ENCODE measurements around the gene CXCR3.
"Not testable (repeated sequence)": the region's sequence is repeated elsewhere in the genome, so short reads cannot be mapped to it uniquely, and the experiment has no call there.

CXCR3 gene

GRCh38 chrX:71611736-71612135, 6.6 kb downstream of the CXCR3 start:
- not testable (repeated sequence) for DNase-seq (ENCODE audit: low read depth in 2 of 2)

- DNase-seq (ENCODE audit: low read depth in 2 of 2): no peak
Observed at GRCh38 chrX:71609095-71609750, 9.1 kb downstream of the CXCR3 start.

GRCh38 chrX:71607488-71607887, 10.8 kb downstream of the CXCR3 start:
- DNase-seq (ENCODE audit: low read depth in 2 of 2): no peak

GRCh38 chrX:71606536-71607216, 11.6 kb downstream of the CXCR3 start:
- no peak for DNase-seq (ENCODE audit: low read depth in 2 of 2)

- no peak for DNase-seq (ENCODE audit: low read depth in 2 of 2)
Observed at GRCh38 chrX:71604796-71605568, 13.3 kb downstream of the CXCR3 start.

- no peak for DNase-seq (ENCODE audit: low read depth in 2 of 2)
Observed at GRCh38 chrX:71604141-71604540, 14.2 kb downstream of the CXCR3 start.

GRCh38 chrX:71603618-71604017, 14.7 kb downstream of the CXCR3 start:
- no peak for DNase-seq (ENCODE audit: low read depth in 2 of 2)

- no peak for DNase-seq (ENCODE audit: low read depth in 2 of 2)
Observed at GRCh38 chrX:71599965-71600364, 18.3 kb downstream of the CXCR3 start.

GRCh38 chrX:71593210-71593609, 25.1 kb downstream of the CXCR3 start:
- not testable (repeated sequence) for DNase-seq (ENCODE audit: low read depth in 2 of 2)

- DNase-seq (ENCODE audit: low read depth in 2 of 2): no peak
Observed at GRCh38 chrX:71586929-71587328, 31.4 kb downstream of the CXCR3 start.

GRCh38 chrX:71581210-71581609, 37.1 kb downstream of the CXCR3 start:
- no peak for DNase-seq (ENCODE audit: low read depth in 2 of 2)

GRCh38 chrX:71579990-71580380, 38.3 kb downstream of the CXCR3 start:
- DNase-seq (ENCODE audit: low read depth in 2 of 2): no peak

GRCh38 chrX:71579136-71579989, 38.9 kb downstream of the CXCR3 start:
- DNase-seq (ENCODE audit: low read depth in 2 of 2): no peak

GRCh38 chrX:71578253-71579135, 39.8 kb downstream of the CXCR3 start, which contains the start of gene GCNA:
TSS of gene GCNA (plus strand) at chrX:71578437. CDS start at chrX:71580822, 2,385 bp downstream.
- DNase-seq (ENCODE audit: low read depth in 2 of 2): no peak

GRCh38 chrX:71577682-71578081, 40.6 kb downstream of the CXCR3 start:
- no peak for DNase-seq (ENCODE audit: low read depth in 2 of 2)

- no peak for DNase-seq (ENCODE audit: low read depth in 2 of 2)
Observed at GRCh38 chrX:71573590-71573989, 44.7 kb downstream of the CXCR3 start.

- DNase-seq (ENCODE audit: low read depth in 2 of 2): not testable (repeated sequence)
Observed at GRCh38 chrX:71571390-71571789, 46.9 kb downstream of the CXCR3 start.
